GM03348 (cell line): Measurements from ENCODE around the gene RHEBL1.
"Not testable (repeated sequence)": the region's sequence is repeated elsewhere in the genome, so short reads cannot be mapped to it uniquely, and the experiment has no call there.

Experiments
- DNase-seq: peaks from one replicate; pipeline ENCODE4 v3.0.0; 2012; ENCODE audit warnings: low spot score

Gene RHEBL1

DNA sequence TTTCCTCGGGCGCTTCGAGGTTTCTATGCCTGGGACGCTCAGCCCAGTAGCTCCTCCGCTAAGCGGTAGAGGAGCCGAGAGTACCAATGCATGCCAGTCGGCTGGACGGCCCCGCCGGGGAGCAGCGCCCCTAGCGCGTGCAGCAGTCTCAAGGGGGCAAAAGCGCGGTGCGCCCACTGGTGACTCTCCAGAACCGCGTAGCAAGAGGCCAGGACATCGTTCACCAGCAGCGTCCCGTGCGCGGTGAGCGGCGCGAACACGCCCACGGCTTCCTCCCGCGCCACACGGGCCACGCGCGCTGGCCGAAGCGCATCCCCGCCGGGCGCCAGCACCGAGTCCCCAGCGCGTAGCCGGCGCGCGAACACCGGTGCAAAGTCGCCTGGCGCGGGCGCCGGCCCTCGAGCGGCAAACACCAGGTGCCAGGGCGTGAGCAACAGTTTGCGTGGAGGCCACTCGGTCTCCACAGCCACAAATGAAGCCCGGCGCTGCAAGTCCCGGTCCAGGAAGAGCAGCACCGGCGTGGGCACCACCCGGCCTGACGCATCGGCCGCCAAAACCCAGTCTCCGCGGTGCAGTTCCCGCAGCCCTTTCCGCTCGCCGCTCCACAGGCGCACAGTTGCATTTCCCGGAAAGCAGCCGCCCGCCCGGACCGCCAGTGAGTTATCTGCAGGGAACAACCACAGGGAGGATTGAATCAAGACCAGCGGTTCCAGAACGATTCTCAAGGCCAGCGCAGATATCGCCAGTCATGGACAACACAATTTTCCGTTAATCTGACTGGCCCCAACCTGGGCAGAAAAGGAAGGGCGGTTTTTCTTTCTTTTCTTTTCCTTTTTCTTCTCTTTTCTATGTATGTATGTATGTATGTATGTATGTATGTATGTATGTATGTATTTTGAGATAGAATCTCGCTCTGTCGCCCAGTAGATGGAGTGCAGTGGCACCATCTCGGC is 20.3 kb upstream of the RHEBL1 start:
- DNase-seq: peak; percentile 60

DNA sequence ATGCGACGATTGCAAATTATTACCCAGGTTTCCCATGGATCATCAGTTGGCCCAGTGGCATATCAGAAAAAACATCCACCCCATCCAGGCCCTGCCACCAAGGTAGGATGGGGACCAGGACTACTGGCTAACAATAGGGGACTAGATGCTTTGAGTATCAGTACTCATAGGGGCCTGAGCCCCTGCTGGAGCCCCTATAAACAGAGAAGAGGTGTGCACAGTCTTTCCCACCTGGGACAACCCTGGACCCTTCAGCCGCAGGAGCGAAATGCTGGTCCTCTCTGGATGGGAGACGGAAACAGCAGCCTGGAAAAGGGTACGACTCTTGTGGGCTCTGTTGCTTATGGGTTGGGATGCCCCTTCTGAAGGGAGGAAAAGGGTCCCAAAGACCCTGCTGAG is 19.2 kb upstream of the RHEBL1 start:
- no peak for DNase-seq

DNA sequence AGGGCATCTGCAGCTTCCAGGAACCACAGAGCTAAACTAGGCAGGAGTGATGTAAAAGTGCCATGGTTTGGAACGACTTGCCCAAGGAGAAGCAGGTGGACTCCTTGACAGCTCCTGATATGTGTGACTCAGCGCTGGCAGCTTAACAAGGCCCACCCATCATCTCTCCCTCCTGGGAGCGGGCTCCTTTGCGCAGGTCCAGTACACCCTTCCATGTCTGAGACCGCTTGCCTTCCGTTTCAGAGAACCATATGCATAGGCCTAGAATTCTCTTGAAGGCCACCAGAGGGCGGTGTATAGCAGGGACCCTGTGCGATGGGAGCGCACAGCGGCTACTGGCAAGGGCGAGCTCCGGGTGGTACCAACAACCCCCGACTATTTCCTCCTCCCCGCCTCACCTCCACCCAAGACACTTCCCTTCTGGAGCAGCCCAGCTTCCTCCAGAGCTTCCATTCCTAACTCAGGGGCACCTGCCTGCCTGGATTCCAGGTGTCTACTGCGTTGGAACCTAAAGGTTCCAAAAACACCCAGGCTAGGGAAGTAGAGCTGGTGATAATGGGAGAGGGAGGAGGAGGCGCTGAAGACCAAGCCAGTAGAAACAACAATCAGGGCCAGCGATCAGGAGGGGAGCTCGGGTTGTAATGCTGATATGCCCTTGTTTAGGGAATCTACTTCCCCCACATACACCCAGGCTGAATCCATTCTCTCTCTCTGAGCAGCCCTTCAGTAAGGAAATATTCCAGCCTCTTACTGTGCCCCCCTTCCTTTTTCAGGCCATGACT is 18.6 kb upstream of the RHEBL1 start:
- peak; percentile 89 for DNase-seq

DNA sequence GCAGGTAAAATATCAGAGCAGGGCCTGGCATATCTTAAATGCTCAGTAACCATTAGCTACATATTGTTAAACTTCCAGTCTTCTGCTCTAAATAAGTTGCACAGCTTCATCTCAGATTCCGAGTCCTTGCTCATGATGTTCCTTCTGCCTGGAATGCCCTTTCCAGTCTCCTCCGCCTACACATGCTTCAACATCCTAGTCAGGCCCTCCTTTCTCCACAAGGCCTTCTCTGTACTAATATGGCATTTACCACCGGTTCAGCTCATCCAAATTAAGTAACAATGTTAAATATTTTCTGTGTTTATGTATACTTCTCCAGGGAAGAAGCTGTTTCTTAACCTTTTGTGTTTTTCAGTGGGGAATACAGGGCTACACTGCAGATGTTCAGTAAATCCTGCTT is 16.3 kb upstream of the RHEBL1 start:
- peak; percentile 60 for DNase-seq

DNA sequence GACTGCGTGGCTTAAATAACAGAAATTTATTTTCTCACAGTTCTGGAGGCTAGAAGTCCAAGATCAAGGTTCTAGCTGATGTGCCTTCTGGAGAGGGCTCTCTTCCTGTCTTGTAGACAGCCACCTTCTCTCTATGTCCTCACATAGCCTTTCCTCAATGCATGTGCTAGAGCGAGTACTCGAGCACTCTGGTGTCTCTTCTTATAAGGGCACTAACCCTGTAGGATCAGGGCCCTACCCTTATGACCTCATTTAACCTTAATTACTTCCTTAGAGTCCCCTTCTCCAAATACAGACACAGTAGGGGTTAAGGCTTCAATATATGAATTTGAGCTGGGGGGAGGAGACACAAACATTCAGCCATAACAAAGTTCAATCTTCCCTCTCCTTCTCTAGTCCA is 14.7 kb upstream of the RHEBL1 start:
- DNase-seq: no peak

DNA sequence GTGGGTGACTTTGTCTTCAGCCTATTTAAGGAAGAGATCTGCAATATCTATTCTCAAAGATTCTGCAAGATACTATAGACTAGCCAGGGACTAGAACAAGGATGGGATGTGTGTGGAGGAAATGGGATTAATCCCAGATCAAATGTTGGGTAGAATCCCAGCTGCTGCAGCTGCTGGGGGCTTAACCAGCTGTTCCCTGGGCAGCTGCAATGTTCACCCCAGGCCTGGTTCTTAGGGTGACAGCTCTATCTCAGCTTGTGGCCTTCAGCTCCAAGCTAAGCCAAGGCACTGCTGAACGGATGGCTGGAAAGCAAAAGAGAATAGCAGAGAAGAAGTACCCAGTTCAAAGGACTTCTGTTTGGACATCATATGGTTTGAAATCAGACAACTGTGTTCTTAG is 10.0 kb upstream of the RHEBL1 start:
- no peak for DNase-seq

DNA sequence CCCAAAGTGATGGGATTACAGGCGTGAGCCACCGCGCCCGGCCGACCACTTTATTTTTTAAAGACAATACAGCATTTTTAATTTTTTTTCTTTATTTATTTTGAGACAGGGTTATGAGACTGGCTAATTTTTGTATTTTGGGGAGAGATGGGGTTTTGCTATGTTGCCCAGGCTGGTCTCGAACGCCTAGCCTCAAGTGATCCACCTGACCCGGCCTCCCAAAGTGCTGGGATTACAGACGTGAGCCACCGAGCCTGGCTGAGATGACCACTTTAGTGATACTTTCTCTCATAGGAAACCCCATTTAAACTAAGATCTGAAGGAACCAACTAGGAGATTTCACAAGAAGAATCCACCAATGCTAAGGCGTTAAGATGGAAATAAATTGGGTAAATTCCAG is 1.2 kb upstream of the RHEBL1 start:
- no peak for DNase-seq

DNA sequence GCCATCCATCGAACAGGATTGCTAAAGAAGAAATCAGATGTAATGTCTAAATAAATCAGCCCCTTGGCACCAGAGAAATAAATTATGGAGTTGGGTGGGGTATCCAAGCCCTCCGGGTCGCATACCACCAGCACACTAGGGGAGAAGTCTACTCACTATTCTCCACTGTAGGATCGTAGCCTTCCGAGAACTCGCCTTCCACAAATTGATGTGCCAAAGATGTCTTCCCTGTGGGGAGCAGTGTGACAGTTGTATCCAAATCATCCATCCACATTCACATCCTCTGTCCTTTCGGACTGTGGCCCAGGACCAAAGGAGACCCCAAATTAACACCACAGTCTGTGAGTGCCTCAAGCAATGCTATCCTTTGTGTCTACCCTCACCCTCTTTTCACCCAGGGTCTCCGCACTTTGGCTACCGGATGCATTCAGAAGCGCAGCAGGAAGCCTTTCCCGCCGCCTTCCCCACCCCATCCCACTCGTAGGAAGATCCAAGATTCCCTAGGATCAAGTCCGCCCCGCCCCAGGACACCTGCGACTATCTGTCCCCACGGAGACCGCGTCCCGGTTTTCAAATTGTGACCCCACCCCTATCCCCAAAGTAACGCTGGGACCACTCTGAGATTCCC is 786 bp downstream of the RHEBL1 start:
- DNase-seq: no peak

DNA sequence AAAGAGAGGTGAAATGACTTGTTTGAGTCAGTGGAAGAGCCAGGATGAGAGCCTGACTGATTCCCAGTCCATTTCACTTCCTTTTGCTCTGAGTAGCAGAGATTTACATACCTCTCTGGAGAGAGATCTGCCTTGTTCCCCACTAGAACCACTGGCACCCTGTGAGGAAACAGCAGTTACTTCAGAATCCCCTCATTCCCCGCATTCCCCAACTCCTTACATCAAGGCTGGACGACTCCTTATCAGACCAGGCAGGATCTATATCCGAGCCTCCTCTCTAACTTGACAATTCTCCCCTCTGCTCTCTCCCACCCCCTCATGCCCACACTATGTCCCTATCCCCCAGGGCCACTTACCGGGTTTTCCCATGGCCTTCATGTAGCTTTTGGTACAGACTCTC is 3.7 kb downstream of the RHEBL1 start:
- no peak for DNase-seq

DNA sequence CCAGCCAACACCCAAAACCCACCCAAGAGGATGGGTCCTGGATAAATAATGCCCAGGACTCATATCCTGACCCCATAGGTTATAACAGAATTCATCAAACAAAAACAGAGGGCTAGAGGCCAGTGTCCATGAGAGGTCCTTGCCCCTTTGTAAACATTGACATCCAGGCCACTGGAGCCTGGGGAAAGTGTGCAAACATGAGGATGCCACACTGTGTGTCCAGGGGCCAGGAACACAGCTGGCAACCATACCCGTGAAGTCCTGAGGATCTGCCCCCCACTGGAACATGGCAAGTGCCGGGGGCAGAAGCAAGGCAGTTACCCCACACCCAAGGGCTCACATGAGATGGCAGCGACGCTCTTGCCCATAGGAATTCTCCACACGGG is 5.0 kb downstream of the RHEBL1 start:
- DNase-seq: no peak

DNA sequence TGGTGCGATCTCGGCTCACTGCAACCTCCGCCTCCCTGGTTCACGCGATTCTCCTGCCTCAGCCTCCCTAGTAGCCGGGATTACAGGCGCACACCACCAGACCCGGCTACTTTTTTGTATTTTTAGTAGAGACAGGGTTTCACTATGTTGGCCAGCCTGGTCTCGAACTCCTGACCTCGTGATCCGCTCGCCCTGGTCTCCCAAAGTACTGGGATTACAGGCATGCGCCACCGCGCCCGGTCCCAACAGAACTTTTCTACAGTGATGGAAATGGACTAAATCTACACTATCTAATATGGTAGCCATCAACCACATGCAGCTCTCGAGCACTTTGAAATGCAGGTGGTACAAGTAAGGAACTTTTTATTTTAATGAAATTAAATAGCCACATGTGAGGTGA is 7.9 kb downstream of the RHEBL1 start:
- DNase-seq: not testable (repeated sequence)

DNA sequence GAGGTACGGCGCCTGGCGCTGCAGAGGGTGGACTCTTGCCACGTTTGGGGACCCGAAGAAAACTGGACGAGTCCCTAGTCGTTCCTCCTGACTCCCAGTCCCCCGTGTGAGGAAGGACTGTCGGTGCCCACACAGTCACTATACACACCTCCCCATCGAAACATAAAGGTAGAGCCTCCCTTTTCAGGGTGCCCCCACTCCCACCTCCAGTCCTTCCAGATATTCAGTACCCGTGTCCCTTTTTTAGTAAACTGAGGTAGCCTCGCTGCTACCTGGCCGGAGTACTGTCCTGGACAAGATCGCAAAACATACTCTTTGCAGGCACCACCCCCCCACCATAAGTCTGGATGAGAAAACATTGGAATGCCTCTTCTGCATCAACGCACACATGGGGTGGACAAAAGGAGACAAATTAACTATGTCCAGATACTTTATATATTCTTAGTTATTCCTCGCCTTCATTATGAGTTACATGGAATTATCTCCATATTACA is 8.6 kb downstream of the RHEBL1 start:
- no peak for DNase-seq

DNA sequence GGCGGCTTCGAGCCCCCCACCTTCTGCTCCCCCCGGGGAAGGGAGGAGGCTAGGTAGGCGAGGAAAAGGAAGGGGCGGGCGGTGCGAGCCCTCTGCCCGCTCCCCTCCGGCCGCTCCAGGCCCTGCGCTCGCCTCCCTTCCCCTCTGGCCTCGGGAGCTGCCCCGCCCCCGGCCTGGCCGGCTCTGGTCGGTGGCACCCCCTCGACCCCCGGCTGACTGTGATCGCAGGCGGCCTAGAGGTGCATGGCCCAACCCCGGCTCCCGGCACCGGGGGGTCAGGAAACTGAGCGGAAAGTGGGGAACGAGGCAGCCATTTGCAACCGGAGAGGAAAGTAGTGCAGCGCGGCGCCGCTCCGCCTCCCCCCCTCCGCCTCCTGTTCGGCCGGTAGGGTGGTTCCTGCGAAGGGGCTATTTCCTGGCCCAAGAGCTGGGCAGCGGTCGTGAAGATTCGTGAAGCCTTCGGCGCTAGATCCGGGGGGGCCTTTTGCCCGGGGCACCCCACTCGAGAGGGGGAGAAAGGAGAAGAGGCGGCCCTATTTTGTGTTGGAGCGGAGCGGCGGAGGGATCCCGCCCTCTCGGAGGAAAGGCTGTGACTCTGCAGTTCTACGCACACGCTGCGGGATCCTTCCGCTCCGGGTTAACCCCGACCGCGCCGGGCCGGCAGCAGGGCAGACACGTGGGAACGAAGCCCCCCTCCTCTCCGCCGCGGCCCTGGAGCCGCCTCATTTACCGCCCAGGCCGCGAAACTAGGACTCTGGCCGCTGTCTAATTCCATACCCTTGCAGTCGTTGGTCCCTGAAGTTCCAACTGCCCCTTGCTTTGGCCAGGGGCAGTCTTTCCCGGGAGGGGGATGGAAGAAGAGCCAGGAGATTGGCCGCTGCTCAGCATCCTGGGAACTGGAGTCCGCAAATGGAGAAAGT is 9.3 kb downstream of the RHEBL1 start, which contains the start of gene KMT2D:
KMT2D (minus strand) TSS at position 558 of the 920 bp plus-strand sequence. CDS start 5,470 bp downstream, outside the sequence.
- DNase-seq: peak; percentile 95

DNA sequence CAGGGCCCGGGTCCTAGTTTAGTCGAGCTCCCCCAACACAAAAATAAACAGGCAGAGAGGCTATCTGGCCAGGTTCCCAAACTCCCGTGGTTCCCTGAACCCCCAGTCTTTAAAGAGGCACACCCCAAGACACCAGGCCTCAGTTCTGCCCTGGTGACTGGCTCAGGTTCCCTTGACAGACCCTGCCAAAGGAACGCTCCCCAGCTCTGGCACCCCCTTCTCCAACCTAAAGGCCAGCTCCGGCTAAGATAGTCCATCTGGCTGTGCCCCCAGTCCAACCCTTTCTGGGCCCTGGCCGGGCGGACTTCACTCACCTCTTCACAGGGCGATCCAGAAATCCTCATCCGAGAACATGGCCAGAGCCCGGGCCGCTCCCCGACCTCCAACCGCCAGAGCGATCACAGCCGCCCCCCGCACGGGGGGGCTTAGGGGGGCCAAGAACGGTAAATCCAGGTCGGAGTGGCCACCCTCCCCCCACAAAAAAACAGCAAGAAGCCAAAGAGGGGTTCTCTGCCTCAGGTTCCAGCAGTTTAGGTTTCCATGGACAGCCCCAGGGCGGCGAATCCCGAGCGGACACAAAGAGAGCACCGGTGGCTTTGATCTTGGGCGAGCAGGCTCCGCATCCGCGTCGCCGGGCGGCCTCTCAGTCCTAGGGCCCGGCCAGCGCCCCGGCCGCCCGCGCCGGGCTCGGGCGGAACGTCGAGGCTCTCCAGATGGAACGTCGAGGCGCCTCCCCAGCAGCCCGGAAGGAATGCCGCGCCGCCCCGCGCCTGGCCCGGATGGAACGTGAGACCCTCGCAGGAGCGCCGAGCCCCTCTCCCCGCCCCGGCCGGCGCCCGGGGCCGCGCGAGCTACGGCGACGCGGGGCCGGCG is 10.2 kb downstream of the RHEBL1 start:
- DNase-seq: peak; percentile 62

DNA sequence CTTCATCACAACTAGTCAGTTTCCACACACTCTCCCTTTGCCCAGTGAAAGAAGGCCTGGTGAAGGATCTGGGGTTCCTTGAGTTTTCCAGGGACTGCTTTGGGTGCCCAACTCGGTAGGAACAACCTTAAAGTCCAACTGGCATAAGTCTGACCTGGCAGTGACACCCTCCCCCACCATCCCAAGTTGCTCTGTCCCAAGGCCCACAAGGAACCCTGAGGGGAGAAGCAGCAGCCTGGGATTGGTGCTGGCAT is 10.8 kb downstream of the RHEBL1 start:
- DNase-seq: no peak

DNA sequence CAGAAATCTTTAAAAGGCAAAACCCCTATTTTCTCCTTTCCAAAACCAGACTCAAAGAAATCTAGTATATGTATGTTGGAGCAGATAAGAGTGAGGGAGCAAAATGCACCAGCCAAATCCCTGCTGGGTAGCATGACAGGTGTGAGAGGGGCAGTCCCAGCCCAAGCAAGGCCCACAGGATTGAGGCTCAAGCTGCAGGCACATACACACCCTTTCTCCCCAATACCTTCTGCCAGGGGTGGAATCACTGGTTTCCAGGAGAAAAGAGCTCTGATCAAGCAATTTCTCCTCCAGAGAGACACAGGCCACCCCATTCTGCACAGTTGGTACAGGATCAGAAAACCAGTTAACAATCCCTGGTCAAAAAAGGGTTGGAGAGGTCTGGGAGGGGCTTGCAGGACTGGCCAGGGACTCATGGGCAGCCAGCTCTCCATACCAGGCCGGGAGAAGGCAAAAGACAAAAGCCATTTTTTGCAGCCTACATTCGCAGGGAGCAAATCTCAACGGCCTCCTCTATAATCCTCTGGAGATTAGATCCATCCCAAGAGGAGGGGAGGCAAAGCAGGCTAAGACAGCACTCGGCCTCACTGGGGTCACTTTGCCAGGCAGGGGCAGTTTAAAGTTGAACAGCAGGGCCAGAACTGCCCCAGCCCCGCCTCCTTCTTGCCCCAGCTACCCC is 11.3 kb downstream of the RHEBL1 start:
- peak; percentile 43 for DNase-seq

DNA sequence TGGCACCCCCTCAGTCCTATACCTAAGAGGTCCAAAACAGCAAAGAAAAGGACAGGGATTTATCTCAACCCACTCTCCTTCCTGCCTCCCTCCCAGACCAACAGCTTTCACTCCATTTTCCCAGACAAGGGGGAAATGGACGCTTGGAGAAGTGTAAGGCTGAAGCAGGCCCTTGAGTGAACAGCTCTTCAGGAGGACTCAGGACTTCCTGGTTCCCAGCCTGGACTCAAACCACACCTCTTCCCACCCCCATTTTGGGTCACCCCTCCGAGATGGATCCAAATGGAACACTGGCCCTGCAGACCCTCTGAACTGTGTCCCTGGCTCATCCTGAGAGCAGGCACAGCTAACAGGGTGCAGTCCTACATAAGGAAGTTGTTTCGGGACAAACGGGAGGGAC is 11.9 kb downstream of the RHEBL1 start:
- DNase-seq: no peak

DNA sequence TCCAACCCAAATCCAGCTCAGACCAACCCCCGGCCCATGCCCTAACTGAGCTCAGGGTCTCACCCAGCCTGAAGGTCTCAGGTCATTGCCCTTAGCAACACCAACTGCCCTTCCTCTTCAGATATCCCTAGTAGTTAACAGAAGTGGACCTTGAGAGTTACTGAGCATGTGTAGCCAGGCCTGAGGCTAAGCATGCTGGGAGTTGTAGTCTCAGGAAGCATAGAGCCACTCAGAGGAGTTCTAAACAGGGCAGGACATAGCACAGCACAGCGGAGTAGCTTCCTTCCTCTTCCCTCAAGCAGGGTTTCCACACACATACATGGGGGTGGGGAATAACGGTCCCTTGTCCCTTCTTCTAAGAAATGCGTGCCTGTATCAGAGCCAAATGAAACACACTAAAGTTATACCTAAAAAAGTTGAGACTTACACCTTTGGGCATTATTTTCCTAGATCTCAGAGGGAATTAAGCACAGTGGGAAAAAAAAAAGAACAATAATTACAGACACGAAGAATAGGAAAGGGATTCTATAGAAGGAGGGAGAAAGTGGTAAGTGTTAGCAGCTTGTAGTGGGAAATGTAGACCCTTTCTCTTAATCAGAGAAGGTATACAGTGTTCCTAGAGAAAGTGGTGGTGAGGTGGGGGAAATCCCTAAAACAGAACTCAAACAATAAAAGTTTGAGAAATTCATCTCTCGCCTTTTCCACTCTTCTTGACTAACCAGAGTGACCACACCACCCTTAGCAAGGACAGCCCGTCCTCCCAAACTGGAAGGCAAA is 13.6 kb downstream of the RHEBL1 start:
- peak; percentile 85 for DNase-seq

DNA sequence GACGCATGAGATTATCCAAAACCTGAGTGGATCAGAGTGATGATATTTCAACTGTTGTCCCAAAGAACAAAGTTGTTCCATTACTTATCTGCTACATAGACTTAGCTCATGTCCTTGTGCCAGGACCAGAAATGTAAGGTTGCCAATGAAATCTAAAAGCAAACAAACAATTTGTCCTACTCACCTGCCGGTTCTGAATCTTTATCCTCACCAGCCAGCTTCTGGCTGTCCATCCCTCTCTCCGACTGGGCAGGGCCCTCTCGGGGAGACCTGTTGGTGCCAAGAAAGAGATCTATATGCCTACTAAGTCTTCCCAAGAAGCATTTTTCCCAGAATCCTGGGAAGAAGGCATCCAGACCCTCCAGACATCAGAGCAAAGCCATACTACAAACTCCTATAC is 14.7 kb downstream of the RHEBL1 start:
- no peak for DNase-seq
